Neuronal stem cell (in vitro differentiated cells): ENCODE measurements around the gene OR52M1.

Source experiments
- DNase-seq: peaks from one replicate; pipeline ENCODE4 v3.0.0-alpha.2; 2013; ENCODE audit warnings: low spot score
- H2AFZ ChIP-seq: one replicate; pipeline ENCODE4 v1.6.1; 2013; ENCODE audit warnings: mild to moderate bottlenecking, low read length, inconsistent platforms
- H2AK5ac ChIP-seq: 2 replicates; pipeline ENCODE4 v1.6.1; 2013; ENCODE audit warnings: low read depth, mild to moderate bottlenecking, inconsistent platforms, low read length, moderate library complexity, mixed read lengths
- H2BK120ac ChIP-seq: 2 replicates; pipeline ENCODE4 v1.6.1; 2013; ENCODE audit warnings: low read depth, mild to moderate bottlenecking, inconsistent platforms, low read length, moderate library complexity, mixed read lengths
- H2BK12ac ChIP-seq: one replicate; pipeline ENCODE4 v1.6.1; 2013; ENCODE audit warnings: low read length, inconsistent platforms
- H2BK15ac ChIP-seq: 2 replicates; pipeline ENCODE4 v1.6.1; 2013; ENCODE audit warnings: mild to moderate bottlenecking, low read length, inconsistent platforms, mixed read lengths
- H2BK5ac ChIP-seq: one replicate; pipeline ENCODE4 v1.6.1; 2013; ENCODE audit warnings: inconsistent platforms, mild to moderate bottlenecking, low read length, moderate library complexity
- H3K14ac ChIP-seq: one replicate; pipeline ENCODE4 v1.6.1; 2013; ENCODE audit warnings: low read length, inconsistent platforms
- H3K18ac ChIP-seq: 2 replicates; pipeline ENCODE4 v1.6.1; 2013; ENCODE audit warnings: low read length, inconsistent platforms
- H3K23ac ChIP-seq: 2 replicates; pipeline ENCODE4 v1.6.1; 2013; ENCODE audit warnings: low read depth, mild to moderate bottlenecking, mixed read lengths, low read length, inconsistent platforms; ENCODE audit not compliant: poor library complexity
- H3K27ac ChIP-seq: replicated peaks from 3 replicates; pipeline ENCODE4 v1.5.1; 2013; ENCODE audit warnings: low read length, inconsistent platforms
- H3K27me3 ChIP-seq, 3 experiments: 2 replicates each; pipeline ENCODE4 v1.6.1; 2013; ENCODE audit warnings: low read length in 3 of 3, mild to moderate bottlenecking in 2 of 3, inconsistent platforms in 1 of 3, low read depth in 1 of 3, mixed read lengths in 1 of 3, moderate library complexity in 1 of 3; ENCODE audit not compliant: control insufficient read depth in 3 of 3, insufficient read depth in 3 of 3
- H3K36me3 ChIP-seq, 2 donors: replicated peaks in 1 of 2; 2 replicates each; pipeline ENCODE4 v1.6.1; 2013; ENCODE audit warnings: low read length in 2 of 2; ENCODE audit not compliant: control insufficient read depth in 2 of 2, insufficient read depth in 2 of 2
- H3K4ac ChIP-seq: 2 replicates; pipeline ENCODE4 v1.6.1; 2013; ENCODE audit warnings: inconsistent platforms, mild to moderate bottlenecking, low read length, moderate library complexity
- H3K4me1 ChIP-seq, 2 donors: 1 replicate in 1 of 2; 2 replicates in 1 of 2; pipeline ENCODE4 v1.6.1; 2013; ENCODE audit warnings: low read length in 2 of 2, low read depth in 1 of 2; ENCODE audit not compliant: control insufficient read depth in 2 of 2, insufficient read depth in 1 of 2
- H3K4me2 ChIP-seq: one replicate; pipeline ENCODE4 v1.6.1; 2013; ENCODE audit warnings: mild to moderate bottlenecking, low read length, inconsistent platforms; ENCODE audit not compliant: insufficient read depth, poor library complexity, severe bottlenecking
- H3K4me3 ChIP-seq, 2 donors: 2 replicates each; pipeline ENCODE4 v1.5.1; 2013; ENCODE audit warnings: low read length in 2 of 2, mild to moderate bottlenecking in 2 of 2, inconsistent platforms in 1 of 2, moderate library complexity in 1 of 2
- H3K79me1 ChIP-seq: one replicate; pipeline ENCODE4 v1.6.1; 2013; ENCODE audit warnings: low read depth, mild to moderate bottlenecking, inconsistent platforms, low read length, moderate library complexity
- H3K9ac ChIP-seq: one replicate; pipeline ENCODE4 v1.6.1; 2013; ENCODE audit warnings: mild to moderate bottlenecking, low read depth, low read length, inconsistent platforms; ENCODE audit not compliant: poor library complexity
- H3K9me3 ChIP-seq, 2 donors: replicated peaks in 1 of 2; 2 replicates each; pipeline versions ENCODE3 to v1.6.1; 2013; ENCODE audit warnings: low read length in 2 of 2, mild to moderate bottlenecking in 2 of 2, inconsistent platforms in 1 of 2, low read depth in 1 of 2, mixed read lengths in 1 of 2, moderate library complexity in 1 of 2; ENCODE audit not compliant: control insufficient read depth in 2 of 2, insufficient read depth in 1 of 2
- H4K8ac ChIP-seq: one replicate; pipeline ENCODE4 v1.6.1; 2013; ENCODE audit warnings: low read depth, mild to moderate bottlenecking, inconsistent platforms, low read length, moderate library complexity
- H4K91ac ChIP-seq: one replicate; pipeline ENCODE4 v1.6.1; 2013; ENCODE audit warnings: low read length, low read depth, mild to moderate bottlenecking, inconsistent platforms; ENCODE audit not compliant: poor library complexity
- WGBS, 2 donors: extraction: QIAGEN DNeasy Blood & Tissue Kit; methylation state at CpG; one replicate each; pipeline ENCODE4 v1.1.7; 2013; ENCODE audit warnings: missing lambda C conversion rate in 2 of 2, mixed read lengths in 1 of 2; ENCODE audit not compliant: insufficient read length in 2 of 2, insufficient replicate concordance in 1 of 2; ENCODE audit errors: extremely low coverage in 2 of 2; 5-methylcytosine and 5-hydroxymethylcytosine counted together

OR52M1 gene

GRCh38 chr11:4593739-4594138 is 48.7 kb downstream of the OR52M1 start, which contains the start of gene OR52I1:
Gene OR52I1 (plus strand): TSS chr11:4594039. CDS start chr11:4594039, 0 bp downstream.
- no peak within 1 kb of the TSS for H2BK120ac ChIP-seq
- no peak within 1 kb of the TSS for H3K27ac ChIP-seq
- no peak within 1 kb of the TSS for H3K9ac ChIP-seq
- no peak within 1 kb of the TSS for H2AFZ ChIP-seq
- H3K27me3 ChIP-seq, result no peaks in the 10 kb centered on the region
- H3K18ac ChIP-seq, result no peak within 1 kb of the TSS
- peaks cover 0 to 4% of the 10 kb centered on the region in 2 donors for H3K36me3 ChIP-seq
- no peak for DNase-seq
- no peak within 1 kb of the TSS for H2BK5ac ChIP-seq
- peaks cover 0 to 2% of the 10 kb centered on the region in 2 donors for H3K9me3 ChIP-seq
- H3K4ac ChIP-seq, result no peak within 1 kb of the TSS
- H3K4me1 ChIP-seq, result no peaks in the 10 kb centered on the region
- H4K91ac ChIP-seq, result no peak within 1 kb of the TSS
- no peak within 1 kb of the TSS for H2BK12ac ChIP-seq
- no peak within 1 kb of the TSS for H2AK5ac ChIP-seq
- H4K8ac ChIP-seq, result no peak within 1 kb of the TSS
- no peak within 1 kb of the TSS for H3K4me2 ChIP-seq
- H3K23ac ChIP-seq, result no peak within 1 kb of the TSS
- H3K79me1 ChIP-seq, result no peaks in the 10 kb centered on the region
- no peak within 1 kb of the TSS for H3K4me3 ChIP-seq
- H2BK15ac ChIP-seq, result no peak within 1 kb of the TSS
- WGBS, 2 donors, result no CpG with 5 or more reads among the region's 1 CpG
- no peak within 1 kb of the TSS for H3K14ac ChIP-seq
